PC-3 (cell line): ENCODE results near the gene CRTC1. TPM values are rescaled to one million over a fixed set of nuclear protein-coding genes. Genes with fewer than 3 reads are reported as not detected.

Source experiments
- ATAC-seq: fragments of 200-7000 bp; cut with Tn5 transposase; 2 replicates; pipeline ENCODE4 v1.9.1; 2020; ENCODE audit warnings: mild to moderate bottlenecking, moderate library complexity
- BruUV-seq: library from RNA; stranded (reverse); fragments of 400-500 nt; replicated peaks from 2 replicates; lab custom pipeline; 2021; lab: Mats Ljungman, UMichigan
- CTCF ChIA-PET: fragments of 300-600 bp; sonication (Branson Sonifier 250); formaldehyde crosslinking; loops from one replicate; lab custom pipeline; 2022; ENCODE audit warnings: antibody characterized with exemption; lab: Charles Lee
- POLR2A ChIA-PET: fragments of 300-600 bp; sonication (Branson Sonifier 250); formaldehyde crosslinking; loops from one replicate; lab custom pipeline; 2022; ENCODE audit warnings: antibody characterized with exemption; ENCODE audit not compliant: unreplicated experiment; lab: Charles Lee
- DNase-seq: peaks from one replicate; pipeline ENCODE4 v3.0.0-alpha.2; 2015
- H2AFZ ChIP-seq: fragments of 300-600 bp; sonication (generic); 2 replicates; pipeline ENCODE4 v1.6.0; 2016; ENCODE audit warnings: antibody characterized with exemption, low read length
- H3F3A ChIP-seq: fragments of 300-600 bp; sonication (generic); one replicate; pipeline ENCODE4 v1.6.0; 2017; ENCODE audit warnings: antibody characterized with exemption, low read length, control low read depth, mild to moderate bottlenecking; ENCODE audit not compliant: unreplicated experiment
- H3K27ac ChIP-seq: fragments of 300-600 bp; sonication (generic); 2 replicates; pipeline ENCODE4 v1.5.1; 2016; ENCODE audit warnings: mild to moderate bottlenecking, low read length
- H3K27me3 ChIP-seq: fragments of 300-600 bp; sonication (generic); 2 replicates; pipeline ENCODE4 v1.6.1; 2016; ENCODE audit warnings: low read length, mixed read lengths
- H3K36me3 ChIP-seq: fragments of 300-600 bp; sonication (generic); 2 replicates; pipeline ENCODE4 v1.6.1; 2016; ENCODE audit warnings: low read depth, mixed run types, low read length, mixed read lengths
- H3K4me1 ChIP-seq: fragments of 300-600 bp; sonication (generic); 2 replicates; pipeline ENCODE4 v1.5.1; 2016; ENCODE audit warnings: low read length; ENCODE audit not compliant: insufficient read depth
- H3K4me2 ChIP-seq: fragments of 300-600 bp; sonication (generic); 2 replicates; pipeline ENCODE4 v1.6.0; 2016; ENCODE audit warnings: low read length
- H3K4me3 ChIP-seq: fragments of 300-600 bp; sonication (generic); 2 replicates; pipeline ENCODE4 v1.5.1; 2016; ENCODE audit warnings: mild to moderate bottlenecking, low read length, mixed read lengths
- H3K79me2 ChIP-seq: fragments of 300-600 bp; sonication (generic); 2 replicates; pipeline ENCODE4 v1.6.1; 2017; ENCODE audit warnings: low read length, mixed read lengths
- H3K9ac ChIP-seq: fragments of 300-600 bp; sonication (generic); 2 replicates; pipeline ENCODE4 v1.6.0; 2016; ENCODE audit warnings: mild to moderate bottlenecking, low read length
- H3K9me2 ChIP-seq: fragments of 300-600 bp; sonication (generic); replicated peaks from 2 replicates; pipeline ENCODE4 v1.6.1; 2016; ENCODE audit warnings: mixed run types, low read length, mixed read lengths
- H3K9me3 ChIP-seq: fragments of 300-600 bp; sonication (generic); 2 replicates; pipeline ENCODE4 v1.6.1; 2016; ENCODE audit warnings: low read length, mixed read lengths
- H4K20me1 ChIP-seq: fragments of 300-600 bp; sonication (generic); 2 replicates; pipeline ENCODE4 v1.6.1; 2016; ENCODE audit warnings: low read length, mixed read lengths
- EZH2 ChIP-seq: fragments of 300-600 bp; sonication (generic); IDR thresholded peaks from one replicate; pipeline ENCODE4 v1.6.1; 2017; ENCODE audit warnings: antibody characterized with exemption, mild to moderate bottlenecking, low read length; ENCODE audit not compliant: unreplicated experiment
- EZH2phosphoT487 ChIP-seq: fragments of 300-600 bp; sonication (generic); IDR thresholded peaks from 2 replicates; pipeline ENCODE4 v1.6.1; 2018; ENCODE audit warnings: mild to moderate bottlenecking, antibody characterized with exemption, low read length, borderline replicate concordance
- intact Hi-C: fragments of 100-400 bp; cut with micrococcal nuclease; formaldehyde crosslinking; loops from 2 replicates; pipeline ENCODE4 v1.9.0; 2023
- total RNA-seq: library from RNA; depleted of rRNA; stranded (reverse); fragments of >200 nt; gene quantifications from 2 replicates; pipeline ENCODE4 v1.2.3, GENCODE V29; 2014
- TF ChIP-seq, protein P1 (sequence below): fragments of 300-600 bp; sonication (generic); conservative IDR thresholded peaks from 2 replicates; pipeline ENCODE4 v1.5.1; 2017; ENCODE audit warnings: antibody characterized with exemption, low read depth, mild to moderate bottlenecking, low read length

The CRTC1 gene
- total RNA-seq, 1 experiment from 2014 or later, result 6.7 TPM

DNA sequence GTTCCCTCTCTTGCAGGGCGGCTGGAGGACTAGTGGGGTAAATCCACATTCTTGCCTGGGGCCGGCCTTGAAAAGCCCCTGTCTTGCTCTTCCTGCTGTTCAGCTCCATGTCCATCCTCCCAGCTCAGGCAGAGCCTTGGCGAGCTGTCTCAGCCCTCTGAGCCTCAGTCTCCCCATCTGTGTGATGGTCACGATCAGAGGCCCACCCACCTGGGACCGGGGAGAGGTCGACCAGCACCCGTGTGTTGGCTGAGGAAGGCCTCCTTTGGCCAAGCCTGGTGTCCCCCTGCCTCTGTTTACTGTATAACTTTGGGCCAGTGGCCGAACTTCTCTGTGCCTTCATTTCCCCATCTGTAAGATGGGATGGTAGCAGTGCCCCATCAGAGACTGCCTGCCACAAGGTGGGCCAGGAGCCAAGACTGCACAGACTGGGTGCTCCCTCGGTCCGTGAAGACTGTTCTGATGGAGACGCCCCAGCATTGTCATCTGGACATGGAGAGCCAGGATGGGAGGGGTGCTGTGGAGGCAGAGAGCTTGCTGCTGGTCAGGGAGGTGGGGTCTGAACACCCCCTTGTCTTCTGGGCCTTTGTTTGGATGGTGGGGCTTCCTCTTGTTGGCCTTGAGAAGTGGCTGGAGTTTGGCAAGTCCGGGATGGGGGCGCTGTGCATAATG, 28.2 kb upstream of the CRTC1 start:
- DNase-seq (no peak), ATAC-seq (no peak)

GRCh38 chr19:18656337-18657086, 27.0 kb upstream of the CRTC1 start:
- BruUV-seq, result no TSS peak
- Histone ChIP-seq H3K4me2 (no peak overlapping the region), H3K9me2 (no peaks in the 10 kb centered on the region), H3K9ac (no peak overlapping the region), H3K4me1 (no peaks in the 10 kb centered on the region), H4K20me1 (no peaks in the 10 kb centered on the region), H3K36me3 (no peaks in the 10 kb centered on the region), H3K79me2 (no peaks in the 10 kb centered on the region), H2AFZ (no peak overlapping the region), H3K4me3 (no peak overlapping the region), H3F3A (no peaks in the 10 kb centered on the region), H3K27me3 (no peaks in the 10 kb centered on the region), H3K9me3 (no peaks in the 10 kb centered on the region), H3K27ac (no peak overlapping the region)
- DNase-seq (no peak), ATAC-seq (no peak)
- POLR2A ChIA-PET, result no interaction called here
- intact Hi-C loops, result no loop called here
- CTCF ChIA-PET, result no interaction called here
- TF ChIP-seq EZH2phosphoT487, result no peak
- TF ChIP-seq, protein P1, sequence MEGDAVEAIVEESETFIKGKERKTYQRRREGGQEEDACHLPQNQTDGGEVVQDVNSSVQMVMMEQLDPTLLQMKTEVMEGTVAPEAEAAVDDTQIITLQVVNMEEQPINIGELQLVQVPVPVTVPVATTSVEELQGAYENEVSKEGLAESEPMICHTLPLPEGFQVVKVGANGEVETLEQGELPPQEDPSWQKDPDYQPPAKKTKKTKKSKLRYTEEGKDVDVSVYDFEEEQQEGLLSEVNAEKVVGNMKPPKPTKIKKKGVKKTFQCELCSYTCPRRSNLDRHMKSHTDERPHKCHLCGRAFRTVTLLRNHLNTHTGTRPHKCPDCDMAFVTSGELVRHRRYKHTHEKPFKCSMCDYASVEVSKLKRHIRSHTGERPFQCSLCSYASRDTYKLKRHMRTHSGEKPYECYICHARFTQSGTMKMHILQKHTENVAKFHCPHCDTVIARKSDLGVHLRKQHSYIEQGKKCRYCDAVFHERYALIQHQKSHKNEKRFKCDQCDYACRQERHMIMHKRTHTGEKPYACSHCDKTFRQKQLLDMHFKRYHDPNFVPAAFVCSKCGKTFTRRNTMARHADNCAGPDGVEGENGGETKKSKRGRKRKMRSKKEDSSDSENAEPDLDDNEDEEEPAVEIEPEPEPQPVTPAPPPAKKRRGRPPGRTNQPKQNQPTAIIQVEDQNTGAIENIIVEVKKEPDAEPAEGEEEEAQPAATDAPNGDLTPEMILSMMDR, result no peak
- no peak for TF ChIP-seq EZH2

More for the DNA sequence above, 28.2 kb upstream of the CRTC1 start:
- H3F3A ChIP-seq, result no peaks in the 10 kb centered on the region
- no peaks in the 10 kb centered on the region for H3K4me1 ChIP-seq
- H3K9me3 ChIP-seq, result no peaks in the 10 kb centered on the region
- H3K9ac ChIP-seq, result no peak overlapping the region
- H4K20me1 ChIP-seq, result no peaks in the 10 kb centered on the region
- no TSS peak for BruUV-seq
- POLR2A ChIA-PET, result no interaction called here
- H2AFZ ChIP-seq, result no peak overlapping the region
- TF ChIP-seq, protein P1, result no peak
- TF ChIP-seq EZH2phosphoT487, result no peak
- TF ChIP-seq EZH2, result no peak
- no peaks in the 10 kb centered on the region for H3K36me3 ChIP-seq
- intact Hi-C loops, result no loop called here
- no peaks in the 10 kb centered on the region for H3K9me2 ChIP-seq
- CTCF ChIA-PET, result no interaction called here
- no peak overlapping the region for H3K4me3 ChIP-seq
- H3K79me2 ChIP-seq, result no peaks in the 10 kb centered on the region
- H3K27me3 ChIP-seq, result no peaks in the 10 kb centered on the region
- no peak overlapping the region for H3K27ac ChIP-seq
- no peak overlapping the region for H3K4me2 ChIP-seq
